ENCODE results near the gene TIMM22.

GRCh38 chr17:1010586-1010985, 13.7 kb downstream of the TIMM22 start:
- TF ChIP-seq POLR2A (IDR thresholded peaks at IDR 0.05; ENCODE audit: low read depth, low read length), result no peak
- TF ChIP-seq POLR2AphosphoS5 (IDR thresholded peaks at IDR 0.05; ENCODE audit: low read depth, low read length), result no peak
- TF ChIP-seq TAF1 (IDR thresholded peaks at IDR 0.05; ENCODE audit: low read depth, low read length), result no peak
- TF ChIP-seq SPI1 (IDR thresholded peaks at IDR 0.05; ENCODE audit: low read depth, low read length), result no peak
- TF ChIP-seq POU2F2 (IDR thresholded peaks at IDR 0.05; ENCODE audit: low read depth, low read length), result no peak
